GM21529 (cell line): ENCODE measurements around the gene KLC3.

Experiments
- ATAC-seq: cut with Tn5 transposase; IDR thresholded peaks from one replicate; pipeline ENCODE4 v1.9.1; 2021; ENCODE audit not compliant: unreplicated experiment

KLC3 gene

GRCh38 chr19:45348367-45349125 is 8.0 kb downstream of the KLC3 start:
- no peak for ATAC-seq

- no peak for ATAC-seq
Observed at GRCh38 chr19:45349126-45349415, 8.5 kb downstream of the KLC3 start.

GRCh38 chr19:45349430-45349941 is 8.9 kb downstream of the KLC3 start:
- ATAC-seq, result no peak

DNA sequence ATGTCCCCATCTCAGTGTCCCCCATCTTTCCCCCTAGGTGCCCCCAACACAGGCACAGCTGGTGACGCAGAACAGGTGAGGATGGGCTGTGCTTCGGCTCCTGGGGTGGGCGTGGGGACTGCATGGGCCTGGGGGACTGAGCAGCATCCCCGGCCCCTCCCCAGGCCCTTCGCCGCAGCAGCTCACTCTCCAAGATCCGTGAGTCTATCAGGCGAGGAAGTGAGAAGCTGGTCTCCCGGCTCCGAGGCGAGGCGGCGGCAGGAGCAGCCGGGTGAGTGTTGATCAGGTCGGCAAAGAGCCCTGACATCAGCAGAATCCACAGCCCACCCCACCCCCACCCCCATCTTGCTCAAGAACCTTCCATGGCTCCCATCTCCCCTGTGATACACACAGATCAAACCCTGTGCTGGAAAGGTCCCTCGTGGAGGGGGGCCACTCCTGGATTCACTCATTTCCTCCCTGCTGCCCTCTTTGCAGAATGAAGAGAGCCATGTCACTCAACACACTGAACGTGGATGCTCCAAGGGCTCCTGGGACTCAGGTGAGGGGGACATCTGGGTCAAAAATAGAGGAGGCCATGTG is 10.0 kb downstream of the KLC3 start:
- no peak for ATAC-seq

DNA sequence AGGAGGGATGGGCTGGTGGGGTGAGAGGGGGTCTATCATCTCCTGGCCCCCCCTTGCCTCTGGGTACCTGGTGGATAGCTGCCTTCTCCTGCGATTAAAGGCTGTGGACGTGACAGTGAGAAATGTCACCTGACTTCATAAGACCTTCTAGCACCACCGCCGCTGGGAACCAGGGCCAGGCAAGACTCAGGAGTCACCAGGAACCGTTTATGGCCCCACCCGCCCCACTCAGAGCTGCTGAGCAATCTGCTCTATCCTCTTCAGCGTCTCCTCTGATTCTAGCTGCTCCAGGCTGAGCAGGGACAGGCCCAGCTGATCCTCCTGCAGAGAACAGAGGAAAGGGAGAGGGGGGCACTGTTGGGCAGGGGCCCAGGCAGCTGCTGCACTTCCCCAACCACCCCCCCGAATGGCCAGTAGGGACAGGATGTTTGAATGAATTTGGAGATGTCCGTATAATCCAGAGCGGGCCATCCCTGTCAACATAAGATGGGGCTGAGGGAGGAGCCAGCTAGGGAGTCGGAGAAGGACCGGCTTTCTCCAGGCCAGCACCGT is 10.9 kb downstream of the KLC3 start:
- no peak for ATAC-seq

DNA sequence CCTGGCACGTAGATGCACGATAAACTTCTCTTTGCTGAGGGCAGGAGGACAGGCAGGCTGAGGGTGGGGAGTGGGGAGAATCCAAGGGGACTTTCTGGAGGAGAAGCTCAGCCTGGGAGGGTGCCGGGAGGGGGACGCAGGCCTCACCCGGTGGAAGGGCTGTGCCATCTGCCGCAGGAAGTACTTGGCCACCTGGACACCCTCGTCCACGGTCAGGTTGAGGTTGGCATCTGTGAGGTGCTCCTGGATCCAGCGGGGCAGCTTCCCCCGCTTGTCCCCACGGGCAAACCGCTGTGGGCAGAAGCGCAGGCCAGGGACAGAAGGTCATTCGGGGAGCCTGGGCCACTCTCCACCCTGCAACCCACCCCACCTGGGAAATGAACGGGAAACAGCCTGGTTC is 11.5 kb downstream of the KLC3 start:
- ATAC-seq, result no peak

- no peak for ATAC-seq
Observed at GRCh38 chr19:45352471-45352870, 11.9 kb downstream of the KLC3 start.

DNA sequence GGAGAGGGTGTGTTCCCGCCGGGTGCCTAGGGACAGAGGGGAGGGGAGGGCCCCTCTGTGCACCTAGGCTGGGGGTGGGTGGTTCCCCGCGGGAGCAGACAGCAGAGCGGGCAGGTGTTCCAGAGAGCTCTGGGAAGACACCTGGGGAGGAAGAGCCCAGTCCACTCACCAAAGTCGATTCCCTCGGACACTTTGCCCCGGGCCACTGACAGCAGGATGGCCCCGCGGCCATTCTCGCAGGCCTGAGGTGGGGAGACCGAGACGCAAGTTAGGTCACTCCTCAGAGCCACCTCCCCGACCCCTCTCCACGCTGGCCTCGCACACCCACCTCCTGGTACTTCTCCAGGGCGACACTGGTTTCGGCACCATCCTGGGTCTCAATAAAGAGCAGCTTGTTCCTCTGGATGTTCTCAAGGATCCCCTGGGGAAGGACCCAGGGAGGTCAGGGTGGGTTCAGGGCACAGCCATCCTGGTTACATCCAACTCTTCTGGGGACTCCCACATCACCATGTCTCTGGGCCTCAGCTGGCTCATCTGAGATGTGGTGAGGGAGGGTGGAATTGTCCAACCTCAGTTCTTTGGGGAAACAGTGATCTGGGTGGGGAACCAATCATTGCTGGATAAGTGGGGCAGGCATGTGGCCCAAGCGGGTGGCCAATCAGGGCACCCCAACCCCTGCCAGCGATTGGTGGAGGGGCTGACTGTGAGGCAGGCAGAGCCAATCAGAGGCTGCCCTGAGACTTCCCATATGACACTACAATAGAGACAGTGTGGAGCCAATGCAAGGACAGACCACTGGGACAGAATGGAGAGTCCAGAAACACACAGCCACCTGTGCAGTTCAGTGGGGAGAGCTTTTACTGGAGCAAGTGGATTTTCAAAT is 12.6 kb downstream of the KLC3 start:
- ATAC-seq, result no peak

GRCh38 chr19:45354241-45354842 is 13.8 kb downstream of the KLC3 start:
- ATAC-seq, result no peak

DNA sequence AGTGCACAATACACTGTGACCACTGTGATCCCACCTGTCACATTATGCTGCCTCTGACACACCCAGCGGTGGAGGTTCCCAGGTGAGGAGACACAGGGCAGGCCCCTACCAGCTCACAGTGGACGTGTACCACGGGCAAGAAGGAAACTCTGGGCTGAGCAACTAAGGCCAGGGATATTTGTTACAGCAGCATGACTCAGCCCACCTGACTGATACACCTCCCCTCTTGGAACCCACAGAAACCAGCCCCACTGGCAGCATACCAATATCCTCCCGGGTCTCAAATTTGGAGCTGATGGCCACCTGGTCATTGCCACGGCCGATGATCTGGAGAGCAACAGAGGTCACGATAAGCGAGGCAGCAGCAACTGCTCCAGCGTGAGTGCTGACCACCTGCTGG is 14.9 kb downstream of the KLC3 start:
- ATAC-seq, result no peak

- ATAC-seq, result no peak
Observed at GRCh38 chr19:45355910-45356309, 15.4 kb downstream of the KLC3 start.

DNA sequence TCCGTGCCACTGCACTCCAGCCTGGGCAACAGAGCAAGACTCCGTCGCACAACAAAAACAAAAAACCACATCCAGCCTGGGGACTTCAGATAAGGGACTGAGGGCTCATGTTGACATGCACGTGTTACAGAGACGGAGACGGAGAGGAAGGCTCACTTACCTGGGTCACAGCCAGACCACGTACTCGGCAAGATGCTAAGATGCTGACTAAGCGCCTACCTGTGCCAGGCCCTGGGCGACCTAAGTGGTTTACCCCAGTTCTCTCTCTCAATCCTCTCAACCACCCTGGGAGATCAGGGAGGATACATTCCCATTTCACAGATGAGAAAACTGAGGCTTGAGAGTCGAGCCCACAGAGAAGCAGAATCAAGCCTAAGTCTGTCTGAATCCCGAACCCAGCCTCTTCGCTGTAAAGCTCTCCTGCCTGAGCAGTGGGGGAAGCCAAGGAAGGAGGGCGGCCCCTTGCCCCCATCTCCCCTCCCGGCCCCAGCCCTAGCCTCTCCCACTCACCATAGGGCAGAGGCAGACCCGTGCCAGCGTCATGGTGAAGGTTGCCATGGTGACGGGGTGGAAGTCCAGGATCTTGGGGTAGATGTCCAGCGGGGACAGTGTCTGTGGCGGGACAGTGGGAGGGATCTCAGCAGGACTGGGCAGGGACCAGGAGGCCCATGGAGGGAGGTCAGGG is 16.4 kb downstream of the KLC3 start:
- no peak for ATAC-seq

GRCh38 chr19:45357445-45357783 is 16.9 kb downstream of the KLC3 start:
- no peak for ATAC-seq

DNA sequence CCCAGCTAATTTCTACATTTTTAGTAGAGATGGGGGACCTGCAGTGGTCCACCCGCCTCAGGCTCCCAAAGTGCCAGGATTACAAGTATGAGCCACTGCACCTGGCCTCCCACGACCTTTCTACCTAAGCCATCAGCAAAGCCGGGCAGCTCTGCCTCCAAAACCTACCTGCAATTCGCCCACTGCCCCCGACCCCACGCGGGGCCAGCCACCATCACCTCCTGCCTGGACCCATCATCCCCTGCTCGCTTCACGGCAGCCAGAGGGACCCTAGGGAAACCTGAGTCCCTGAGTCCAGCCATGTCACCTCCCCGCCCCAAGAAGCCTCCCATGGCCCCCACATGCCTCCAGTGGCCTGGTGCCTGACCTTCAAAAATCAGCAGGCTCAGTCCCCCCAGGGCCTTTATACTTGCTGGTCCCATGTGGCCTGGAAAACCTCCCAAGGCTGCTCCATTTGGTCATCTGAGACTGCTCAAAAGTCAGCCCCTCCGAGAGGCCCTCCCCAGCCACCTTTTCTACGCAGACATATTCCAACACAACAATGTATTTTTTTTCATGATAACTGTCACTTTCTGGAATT is 17.8 kb downstream of the KLC3 start:
- no peak for ATAC-seq

GRCh38 chr19:45361608-45362007 is 21.1 kb downstream of the KLC3 start:
- no peak for ATAC-seq

DNA sequence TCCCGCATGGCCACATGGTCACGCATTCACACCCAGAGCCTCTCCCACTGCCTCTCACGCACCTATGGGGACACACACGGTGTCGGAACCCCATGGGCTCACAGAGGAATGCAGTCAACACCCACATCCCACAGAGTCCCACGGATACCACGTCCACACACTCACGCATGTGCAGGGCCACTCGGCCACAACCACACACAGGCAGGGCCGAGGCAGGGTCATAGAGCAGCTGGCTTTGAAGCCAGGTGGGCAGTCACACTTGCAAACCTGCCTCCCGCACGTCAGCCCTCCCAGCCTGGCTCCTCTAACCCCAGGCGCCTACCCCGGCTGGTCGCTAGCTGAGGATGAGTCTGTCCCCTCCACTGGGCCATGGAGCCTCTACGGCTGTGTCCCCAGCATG is 21.7 kb downstream of the KLC3 start:
- ATAC-seq, result no peak

DNA sequence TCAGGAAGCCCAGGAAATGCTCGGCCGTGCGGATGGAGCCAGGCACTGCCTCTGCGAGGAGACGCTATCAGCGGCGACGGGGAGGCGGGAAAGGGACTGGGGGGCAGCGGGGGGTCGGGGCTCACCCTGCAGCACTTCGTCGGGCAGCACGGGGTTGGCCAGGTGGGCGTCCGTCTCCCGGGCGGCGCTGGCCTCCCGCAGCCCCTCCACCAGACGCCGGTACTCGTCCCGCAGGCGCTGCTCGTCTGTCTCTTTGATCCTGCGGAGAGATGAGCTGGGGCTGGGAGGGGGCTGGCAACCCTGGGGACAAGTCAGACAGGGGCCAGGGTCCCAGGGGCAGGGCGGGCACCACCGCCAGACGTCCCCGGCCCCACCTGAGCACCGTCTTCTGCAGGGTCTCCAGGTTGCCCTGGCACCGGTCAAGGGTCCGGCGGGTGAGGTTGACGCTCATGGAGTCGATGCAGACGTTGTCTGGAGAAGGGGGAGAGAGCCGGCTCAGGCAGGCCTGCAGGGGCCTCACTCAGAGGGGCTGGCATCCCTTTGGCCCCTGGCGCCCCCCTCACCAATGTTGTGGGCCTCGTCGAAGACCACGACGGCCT is 23.4 kb downstream of the KLC3 start:
- no peak for ATAC-seq

DNA sequence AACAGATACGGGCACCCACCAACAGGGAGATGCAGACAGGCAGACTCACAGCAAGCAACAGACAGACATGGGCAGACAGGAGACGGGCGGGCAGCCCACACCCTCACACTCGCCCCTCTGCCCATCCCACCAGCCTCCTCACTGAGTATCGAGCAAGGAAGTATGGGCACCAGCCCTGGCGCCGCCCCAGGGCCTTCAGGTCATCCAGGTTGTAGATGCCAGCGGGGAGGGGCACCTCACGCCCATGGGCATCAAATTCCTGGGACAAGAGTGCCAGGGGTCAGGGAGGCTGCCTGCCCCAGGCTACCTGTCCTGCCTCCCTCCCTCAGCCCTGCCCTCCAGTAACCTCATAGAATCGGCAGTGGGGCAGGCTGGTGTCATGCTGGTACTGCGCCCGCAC is 24.1 kb downstream of the KLC3 start:
- no peak for ATAC-seq

GRCh38 chr19:45368127-45368526 is 27.6 kb downstream of the KLC3 start:
- ATAC-seq, result no peak

DNA sequence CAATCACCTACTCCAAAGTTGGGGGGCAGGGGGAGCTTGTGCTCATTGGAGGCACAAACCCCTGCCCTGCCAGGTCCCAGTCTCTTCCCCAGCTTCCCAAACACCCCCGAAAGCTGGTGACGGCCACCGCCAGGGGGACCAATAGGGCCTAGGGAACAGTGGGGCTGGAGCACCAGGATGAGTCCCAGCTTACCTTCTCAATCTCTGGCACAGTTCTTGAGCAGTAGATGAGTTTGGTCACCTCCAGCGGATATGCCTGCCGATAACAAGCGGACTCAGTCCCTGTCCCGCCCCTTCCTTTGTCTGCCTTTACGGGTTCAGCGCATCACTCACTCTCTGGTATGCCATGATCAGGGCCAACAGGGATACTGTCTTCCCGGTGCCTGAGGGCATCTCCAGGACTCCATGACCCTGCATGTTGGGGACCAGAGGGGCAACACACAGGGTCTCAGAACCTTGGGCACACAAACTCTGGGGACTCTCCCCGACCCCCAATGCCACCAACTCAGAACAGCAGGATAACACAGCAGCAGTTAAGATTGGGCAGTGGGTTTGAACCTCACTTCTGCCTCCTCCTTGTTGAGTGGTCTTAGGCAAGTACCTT is 28.3 kb downstream of the KLC3 start:
- no peak for ATAC-seq
